Measurements from ENCODE around the gene HEG1. TPM values are rescaled to one million over a fixed set of nuclear protein-coding genes. Genes with fewer than 3 reads are reported as not detected.

HEG1 gene
- total and polyA plus RNA-seq, 7 donors = 0.92 to 61.6 (median 24.5) TPM

DNA sequence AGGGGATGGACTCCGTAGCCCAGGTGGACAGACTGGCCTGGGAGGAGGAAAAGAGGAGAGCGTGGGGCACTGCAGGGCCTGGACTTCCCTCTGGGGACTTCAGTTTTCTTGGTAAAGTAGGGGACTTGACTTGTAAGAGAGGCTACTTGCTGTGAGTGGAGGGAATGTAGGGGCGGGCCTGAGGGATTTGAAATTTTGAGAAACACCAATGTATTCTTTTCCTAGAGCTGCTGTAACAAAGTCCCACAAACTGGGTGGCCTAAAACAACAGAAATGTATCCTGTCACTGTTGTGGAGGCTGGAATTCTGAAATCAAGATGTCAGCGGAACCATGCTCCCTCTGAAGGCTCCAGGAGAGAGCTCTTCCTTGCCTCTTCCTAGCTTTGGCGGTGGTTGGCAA, 5.8 kb upstream of the HEG1 start:
- no peak for DNase-seq
- Histone ChIP-seq H3K4me1 (peaks cover 0 to 56% (median 51%) of the 10 kb centered on the region in 4 donors), H3K36me3 (no peaks in the 10 kb centered on the region), H3K9me3 (no peaks in the 10 kb centered on the region), H3K27ac (peak overlapping the region; percentile 78 to 95 (median 80)), H3K4me3 (no peak overlapping the region), H3K27me3 (no peaks in the 10 kb centered on the region)
- WGBS, 2 donors = 92 to 93% methylated on average over 5 of the region's 5 CpGs
- TF ChIP-seq POLR2AphosphoS5 (IDR thresholded peaks at IDR 0.05) (no peak), POLR2A (IDR thresholded peaks at IDR 0.05) (no peak), EP300 (IDR thresholded peaks at IDR 0.05) (no peak)
- TF ChIP-seq, protein P1, sequence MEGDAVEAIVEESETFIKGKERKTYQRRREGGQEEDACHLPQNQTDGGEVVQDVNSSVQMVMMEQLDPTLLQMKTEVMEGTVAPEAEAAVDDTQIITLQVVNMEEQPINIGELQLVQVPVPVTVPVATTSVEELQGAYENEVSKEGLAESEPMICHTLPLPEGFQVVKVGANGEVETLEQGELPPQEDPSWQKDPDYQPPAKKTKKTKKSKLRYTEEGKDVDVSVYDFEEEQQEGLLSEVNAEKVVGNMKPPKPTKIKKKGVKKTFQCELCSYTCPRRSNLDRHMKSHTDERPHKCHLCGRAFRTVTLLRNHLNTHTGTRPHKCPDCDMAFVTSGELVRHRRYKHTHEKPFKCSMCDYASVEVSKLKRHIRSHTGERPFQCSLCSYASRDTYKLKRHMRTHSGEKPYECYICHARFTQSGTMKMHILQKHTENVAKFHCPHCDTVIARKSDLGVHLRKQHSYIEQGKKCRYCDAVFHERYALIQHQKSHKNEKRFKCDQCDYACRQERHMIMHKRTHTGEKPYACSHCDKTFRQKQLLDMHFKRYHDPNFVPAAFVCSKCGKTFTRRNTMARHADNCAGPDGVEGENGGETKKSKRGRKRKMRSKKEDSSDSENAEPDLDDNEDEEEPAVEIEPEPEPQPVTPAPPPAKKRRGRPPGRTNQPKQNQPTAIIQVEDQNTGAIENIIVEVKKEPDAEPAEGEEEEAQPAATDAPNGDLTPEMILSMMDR (IDR thresholded peaks at IDR 0.05) = no peak
- intact Hi-C loops (cut with DNase I) = loop anchor here (2.0 to 10.0 kb wide), 2 partner anchors 63 to 137 kb away; no protein-coding TSS in a partner anchor

DNA sequence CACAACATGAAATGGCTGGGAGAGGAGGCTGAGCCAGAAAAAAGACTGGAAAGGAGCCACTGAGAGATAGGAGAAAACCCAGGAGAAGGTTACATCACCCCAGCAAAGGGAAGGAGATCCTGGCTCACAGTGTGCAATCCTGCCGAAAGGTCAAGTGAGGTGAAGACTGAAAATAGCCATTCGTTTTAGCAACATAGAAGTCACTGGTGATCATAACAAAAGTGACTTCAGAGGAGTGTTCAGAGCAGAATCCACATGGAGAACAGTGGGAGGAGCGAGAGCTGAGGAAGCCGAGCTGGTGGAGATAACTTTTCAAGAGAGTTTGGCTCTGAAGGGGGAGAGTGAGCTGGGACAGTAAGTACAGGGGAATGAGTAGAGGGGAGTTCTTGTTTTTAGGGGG, 5.4 kb upstream of the HEG1 start:
- peak; percentile 67 to 83 (median 82) for TF ChIP-seq POLR2AphosphoS5 (IDR thresholded peaks at IDR 0.05)
- TF ChIP-seq EP300 (IDR thresholded peaks at IDR 0.05) = peak in 2 of 4 donors; percentile 55 to 70
- TF ChIP-seq, protein P1 (IDR thresholded peaks at IDR 0.05) = no peak
- no peak overlapping the region for H3K4me3 ChIP-seq
- WGBS, 2 donors = 71 to 73% methylated on average over 4 of the region's 4 CpGs
- H3K36me3 ChIP-seq = no peaks in the 10 kb centered on the region
- DNase-seq = peak; percentile 89
- H3K9me3 ChIP-seq = no peaks in the 10 kb centered on the region
- peak overlapping the region; percentile 78 to 95 (median 80) for H3K27ac ChIP-seq
- intact Hi-C loops (cut with DNase I) = loop anchor here (2.0 to 10.0 kb wide), 2 partner anchors 62 to 136 kb away; no protein-coding TSS in a partner anchor
- H3K27me3 ChIP-seq = no peaks in the 10 kb centered on the region
- peaks cover 0 to 61% (median 55%) of the 10 kb centered on the region in 4 donors for H3K4me1 ChIP-seq

DNA sequence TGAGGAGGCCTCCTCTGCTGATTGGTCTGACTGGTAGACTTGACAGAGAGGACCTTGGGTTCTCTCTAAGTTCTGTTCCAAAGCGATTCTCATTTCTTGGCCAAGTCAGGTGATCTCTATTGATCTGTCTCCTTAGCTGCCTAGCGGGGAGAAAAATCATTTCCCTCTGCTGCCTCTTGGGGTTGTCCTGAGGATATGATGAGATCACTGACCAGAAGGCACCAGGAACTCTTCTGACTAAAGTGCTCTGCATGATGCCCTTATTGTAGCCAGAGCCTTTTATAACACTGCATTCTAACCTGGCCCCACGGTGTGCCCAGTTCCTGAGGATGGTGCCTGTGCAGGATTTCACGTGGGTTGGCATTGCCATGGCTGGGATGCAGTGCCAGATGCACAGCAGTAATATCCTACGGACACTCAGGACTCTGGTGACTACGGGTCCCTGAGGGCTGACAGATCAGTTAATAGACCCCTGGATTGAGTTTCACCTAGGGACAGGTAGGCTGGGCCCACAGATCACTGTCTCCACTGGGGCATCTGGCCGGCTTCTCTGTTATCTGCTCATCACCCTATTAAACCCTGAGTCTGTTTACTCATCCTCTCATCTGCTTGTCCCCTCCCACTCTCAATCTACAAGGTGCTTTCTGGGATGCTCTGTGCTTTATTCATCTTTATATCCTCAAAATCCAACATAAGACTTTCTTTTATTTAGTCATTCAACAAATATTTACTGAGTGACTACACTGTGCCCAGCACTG, 3.9 kb upstream of the HEG1 start:
- Histone ChIP-seq H3K9me3 (no peaks in the 10 kb centered on the region), H3K4me1 (peaks cover 0 to 61% (median 56%) of the 10 kb centered on the region in 4 donors), H3K27me3 (no peaks in the 10 kb centered on the region), H3K27ac (peak overlapping the region in 2 of 4 donors; percentile 94 to 95), H3K36me3 (no peaks in the 10 kb centered on the region), H3K4me3 (no peak overlapping the region)
- TF ChIP-seq POLR2A (IDR thresholded peaks at IDR 0.05) (no peak), POLR2AphosphoS5 (IDR thresholded peaks at IDR 0.05) (no peak), EP300 (IDR thresholded peaks at IDR 0.05) (no peak)
- TF ChIP-seq, protein P1 (IDR thresholded peaks at IDR 0.05) = no peak
- intact Hi-C loops (cut with DNase I) = loop anchor here (2.0 to 10.0 kb wide), 4 partner anchors 61 to 525 kb away; no protein-coding TSS in a partner anchor
- WGBS, 2 donors = 75 to 76% methylated on average over 7 of the region's 7 CpGs
- DNase-seq = no peak

DNA sequence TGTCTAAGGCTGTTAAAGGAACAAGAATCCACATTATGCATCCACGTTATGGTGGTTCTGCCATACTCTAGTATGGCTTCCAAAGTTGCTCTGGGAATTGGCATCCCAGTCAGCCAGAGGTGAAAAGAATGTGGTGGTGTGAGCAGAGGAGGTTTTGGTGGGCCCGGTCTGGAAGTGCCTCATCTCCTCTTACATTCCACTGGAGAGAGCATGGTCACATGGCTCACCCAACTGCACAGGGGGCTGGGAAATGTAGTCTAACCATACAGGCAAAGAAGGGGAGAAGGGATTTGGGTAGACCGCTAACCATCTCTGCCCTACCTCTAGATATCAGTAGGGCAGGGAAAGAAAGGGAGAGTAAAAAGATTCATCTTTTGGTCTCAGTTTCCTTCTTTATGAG, 3.2 kb upstream of the HEG1 start:
- Histone ChIP-seq H3K9me3 (no peaks in the 10 kb centered on the region), H3K36me3 (no peaks in the 10 kb centered on the region), H3K27ac (peak overlapping the region in 3 of 4 donors; percentile 1 to 95 (median 94)), H3K27me3 (no peaks in the 10 kb centered on the region), H3K4me1 (peaks cover 0 to 66% (median 61%) of the 10 kb centered on the region in 4 donors), H3K4me3 (no peak overlapping the region)
- 93 to 96% methylated on average over 3 of the region's 3 CpGs for WGBS, 2 donors
- no peak for DNase-seq
- TF ChIP-seq EP300 (IDR thresholded peaks at IDR 0.05) = no peak
- no peak for TF ChIP-seq POLR2AphosphoS5 (IDR thresholded peaks at IDR 0.05)
- TF ChIP-seq, protein P1 (IDR thresholded peaks at IDR 0.05) = no peak
- no peak for TF ChIP-seq POLR2A (IDR thresholded peaks at IDR 0.05)
- intact Hi-C loops (cut with DNase I) = loop anchor here (10.0 kb wide), 2 partner anchors 274 to 526 kb away; no protein-coding TSS in a partner anchor

Data from sigmoid colon (tissue), 7 donors.